K562 (cell line): ENCODE results near the gene MRGPRD. TPM values are rescaled to one million over a fixed set of nuclear protein-coding genes. Genes with fewer than 3 reads are reported as not detected.

ENCODE experiments used
- ATAC-seq: fragments of 200-7000 bp; cut with Tn5 transposase; 3 replicates; pipeline ENCODE4 v1.9.1; 2020; ENCODE audit warnings: moderate library complexity
- BruUV-seq: library from RNA; stranded (reverse); fragments of 400-500 nt; replicated peaks from 2 replicates; lab custom pipeline; 2021; lab: Mats Ljungman, UMichigan
- CTCF ChIA-PET: fragments of 300-600 bp; formaldehyde crosslinking; extraction: SDS; loops from one replicate; lab custom pipeline; 2021; ENCODE audit warnings: low intra/inter-chr PET ratio; lab: Yijun Ruan, JAX
- POLR2A ChIA-PET: fragments of 300-600, 350-650 bp; sonication (Branson Sonifier 250); formaldehyde crosslinking; extraction: SDS; loops from one replicate; lab custom pipeline; 2021; ENCODE audit warnings: antibody characterized with exemption, inconsistent platforms; lab: Yijun Ruan, JAX
- DNase-seq, 4 experiments: peaks; one replicate each; pipeline versions ENCODE4 v3.0.0 to v3.0.0-alpha.2; 2011 to 2018; ENCODE audit warnings: low spot score in 3 of 4, mixed read lengths in 3 of 4; ENCODE audit errors: extremely low read depth in 1 of 4
- FAIRE-seq: peaks from 2 replicates; lab custom pipeline; 2011; peaks lifted over from hg19 to GRCh38; lab: Jason Lieb, UNC
- H2AFZ ChIP-seq: 2 replicates; pipeline ENCODE4 v1.6.0; 2011; ENCODE audit warnings: low read depth, low read length, control low read depth, inconsistent platforms
- H3K27ac ChIP-seq: fragments of 200-600 bp; 3 replicates; pipeline ENCODE4 v1.8.0; 2011; ENCODE audit warnings: low read depth, mild to moderate bottlenecking, control low read depth, inconsistent platforms, low read length, moderate library complexity, mixed read lengths; ENCODE audit errors: extremely low read depth
- H3K27me3 ChIP-seq, 2 experiments: fragments of 300-600 bp in 1 of 2; 2 replicates in 1 of 2; 3 replicates in 1 of 2; pipeline versions ENCODE4 v1.6.0 to v1.8.0; 2011; ENCODE audit warnings: inconsistent platforms in 2 of 2, low read length in 2 of 2, mild to moderate bottlenecking in 1 of 2, mixed read lengths in 1 of 2, moderate library complexity in 1 of 2; ENCODE audit not compliant: control insufficient read depth in 2 of 2, insufficient read depth in 2 of 2
- H3K36me3 ChIP-seq: fragments of 300-600 bp; 3 replicates; pipeline ENCODE4 v1.8.0; 2011; ENCODE audit warnings: mild to moderate bottlenecking, low read length, inconsistent platforms; ENCODE audit not compliant: control insufficient read depth, insufficient read depth
- H3K4me1 ChIP-seq, 2 experiments: fragments of 200-600 bp in 1 of 2; replicated peaks in 1 of 2; 2 replicates in 1 of 2; 3 replicates in 1 of 2; pipeline versions ENCODE4 v1.5.1 to v1.8.0; 2011; ENCODE audit warnings: inconsistent platforms in 2 of 2, low read length in 2 of 2, mild to moderate bottlenecking in 1 of 2, mixed read lengths in 1 of 2, moderate library complexity in 1 of 2; ENCODE audit not compliant: control insufficient read depth in 2 of 2, insufficient read depth in 2 of 2
- H3K4me2 ChIP-seq: 2 replicates; pipeline ENCODE4 v1.6.1; 2011; ENCODE audit warnings: low read length, control low read depth, inconsistent platforms, mixed read lengths; ENCODE audit not compliant: insufficient read depth
- H3K4me3 ChIP-seq: fragments of 200-600 bp; sonication (generic), shearing (Covaris generic); 2 replicates; pipeline ENCODE4 v1.5.1; 2016; ENCODE audit warnings: control low read depth, inconsistent platforms
- H3K79me2 ChIP-seq: fragments of 200-600 bp; 3 replicates; pipeline ENCODE4 v1.8.0; 2011; ENCODE audit warnings: low read length, inconsistent platforms; ENCODE audit not compliant: control insufficient read depth, insufficient read depth
- H3K9ac ChIP-seq, 2 experiments: 2 replicates each; pipeline versions ENCODE4 v1.6.0 to v1.6.1; 2011; ENCODE audit warnings: low read depth in 2 of 2, low read length in 2 of 2, control low read depth in 1 of 2, inconsistent platforms in 1 of 2, mild to moderate bottlenecking in 1 of 2, mixed read lengths in 1 of 2; ENCODE audit not compliant: insufficient read depth in 1 of 2
- H3K9me1 ChIP-seq: one replicate; pipeline ENCODE4 v1.6.0; 2011; ENCODE audit warnings: inconsistent platforms, mild to moderate bottlenecking, low read length, moderate library complexity; ENCODE audit not compliant: control insufficient read depth, insufficient read depth
- H3K9me3 ChIP-seq: replicated peaks from 2 replicates; pipeline ENCODE4 v1.5.1; 2011; ENCODE audit warnings: low read depth, low read length, inconsistent platforms; ENCODE audit not compliant: control insufficient read depth, insufficient read depth
- H4K20me1 ChIP-seq: replicated peaks from 2 replicates; pipeline ENCODE4 v1.6.1; 2011; ENCODE audit warnings: low read length, inconsistent platforms, mixed read lengths; ENCODE audit not compliant: control insufficient read depth, insufficient read depth
- KLF1 ChIP-seq: fragments of 450-650 bp; IDR thresholded peaks from 2 replicates; pipeline ENCODE4 v1.6.1; 2016; ENCODE audit warnings: missing genetic modification characterization, missing compliant biosample characterization
- NFIC ChIP-seq: fragments of 450-650 bp; IDR thresholded peaks from 2 replicates; pipeline ENCODE4 v1.6.1; 2017; ENCODE audit warnings: mild to moderate bottlenecking, inconsistent platforms
- ZNF175 ChIP-seq: fragments of 200-800 bp; sonication (Bioruptor generic); IDR thresholded peaks from 2 replicates; pipeline ENCODE4 v1.6.1; 2016; ENCODE audit warnings: low read depth, mild to moderate bottlenecking, missing genetic modification characterization, missing compliant biosample characterization
- WGBS: fragments of 100-300 bp; shearing (Covaris generic); methylation state at CpG from one replicate; pipeline ENCODE4 v1.1.6; 2016; ENCODE audit warnings: low coverage, mixed read lengths; ENCODE audit not compliant: insufficient coverage; ENCODE audit errors: missing lambda C conversion rate; 5-methylcytosine and 5-hydroxymethylcytosine counted together
- in situ Hi-C: fragments of 300-500 bp; cut with MboI; formaldehyde crosslinking; loops from 4 replicates; pipeline ENCODE4 v1.15.0; 2018; ENCODE audit warnings: inconsistent platforms, mixed read lengths
- intact Hi-C: fragments of 100-400 bp; cut with micrococcal nuclease; formaldehyde crosslinking; loops from 2 replicates; pipeline ENCODE4 v1.14.2; 2022
- polyA plus RNA-seq, 8 experiments: library from polyadenylated mRNA; depleted of rRNA in 4 of 8; stranded (reverse) in 5 of 8; unstranded in 3 of 8; fragments of >200 nt; fragmentation: Nextera tagmentation in 2 of 8; fragmentation: Illumina TruSeq in 1 of 8; extraction: Ambion mirVana in 2 of 8; extraction: Trizol in 1 of 8; gene quantifications; 2 replicates each; pipeline versions ENCODE4 v1.2.1 to v1.2.3, GENCODE V29; 2011 to 2014; ENCODE audit warnings: inconsistent platforms in 1 of 8, missing spikeins in 1 of 8
- total RNA-seq, 7 experiments: library from RNA; depleted of rRNA in 6 of 7; stranded (reverse); fragments of >200 nt in 6 of 7; fragmentation: Illumina TruSeq in 2 of 7; extraction: Trizol in 2 of 7; gene quantifications; 2 replicates each; pipeline versions ENCODE4 v1.2.1 to v1.2.3, GENCODE V29; 2011 to 2021; ENCODE audit warnings: low replicate concordance in 1 of 7
- TF ChIP-seq, protein P1 (sequence below): fragments of 250-450 bp; sonication (Bioruptor Pico); IDR thresholded peaks from 2 replicates; pipeline ENCODE4 v1.6.1; 2021; ENCODE audit warnings: mild to moderate bottlenecking

The MRGPRD gene
- total and polyA plus RNA-seq, 9 of the 15 experiments (the other 6 are each of a cell fraction or from before 2014, with no cell fraction given): not detected

DNA sequence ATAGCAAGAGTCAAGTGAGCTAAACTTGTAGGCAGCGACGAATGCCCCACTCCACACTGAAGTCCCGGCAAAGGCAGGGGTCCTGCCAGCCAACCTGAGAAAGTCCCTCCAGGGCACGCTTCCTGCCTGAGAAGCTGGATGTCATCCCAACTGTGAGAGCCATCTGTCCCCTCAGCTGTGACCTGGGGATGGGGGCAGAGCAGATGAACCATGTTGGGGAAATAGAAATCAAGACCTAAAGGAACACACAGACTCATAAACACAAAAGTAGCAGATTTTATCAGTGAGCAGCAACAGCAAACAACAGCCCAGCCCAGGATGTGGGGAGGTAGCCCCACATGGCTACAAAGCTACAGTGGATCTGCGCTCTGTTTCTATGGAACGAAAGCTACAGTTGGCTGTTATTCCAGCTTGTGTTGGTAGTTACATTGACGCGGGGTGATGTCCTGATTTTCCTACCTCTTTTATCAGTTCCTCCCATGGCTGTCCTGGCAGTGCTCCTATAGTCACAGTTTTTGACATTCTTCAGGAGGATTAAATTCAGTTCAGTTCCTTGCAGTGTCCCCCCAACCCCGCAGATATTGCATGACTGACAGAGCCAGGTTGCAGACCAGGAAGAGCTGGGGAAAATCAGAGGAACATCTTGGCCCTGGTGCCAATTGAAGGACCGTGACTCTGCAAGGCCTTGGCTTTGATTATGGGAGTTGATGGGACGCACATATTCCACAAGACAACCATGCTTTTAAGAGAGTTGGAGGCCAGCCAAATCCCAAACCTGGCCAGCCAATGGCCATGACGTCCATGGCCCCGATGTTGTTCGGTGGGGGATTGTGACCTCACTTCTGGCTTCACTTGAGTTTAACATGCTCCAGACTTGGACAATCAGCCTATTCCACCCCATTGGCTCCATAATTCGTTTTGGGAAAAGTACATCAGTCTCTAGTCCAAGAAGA is 14.6 kb downstream of the MRGPRD start:
- ATAC-seq (no peak), DNase-seq (no peak), FAIRE-seq (no peak)
- H4K20me1 ChIP-seq: no peaks in the 10 kb centered on the region
- H3K79me2 ChIP-seq: no peaks in the 10 kb centered on the region
- H3K4me1 ChIP-seq: no peaks in the 10 kb centered on the region; a peak in 1 of 5 replicates
- in situ Hi-C loops: no loop called here
- H3K9me1 ChIP-seq: no peaks in the 10 kb centered on the region
- peaks cover 44 to 68% of the 10 kb centered on the region in 2 experiments for H3K27me3 ChIP-seq
- H3K9me3 ChIP-seq: no peaks in the 10 kb centered on the region
- intact Hi-C loops: no loop called here
- no peak overlapping the region for H3K9ac ChIP-seq
- no peak overlapping the region for H3K27ac ChIP-seq
- no peak overlapping the region for H3K4me3 ChIP-seq
- no TSS peak for BruUV-seq
- H3K4me2 ChIP-seq: no peak overlapping the region
- H3K36me3 ChIP-seq: no peaks in the 10 kb centered on the region
- no peak overlapping the region for H2AFZ ChIP-seq
- ChIA-PET POLR2A (interaction anchor here (0.5 to 1.2 kb wide), 4 partner anchors 8 to 15 kb away, joined by 3 to 4 read pairs (median 4); no protein-coding TSS in a partner anchor), CTCF (no interaction called here)
- WGBS: 3% methylated on average over 15 of the region's 15 CpGs
- TF ChIP-seq NFIC (peak; percentile 52), KLF1 (tag) (no peak), ZNF175 (CRISPR knock-in tag) (no peak)
- TF ChIP-seq, protein P1, sequence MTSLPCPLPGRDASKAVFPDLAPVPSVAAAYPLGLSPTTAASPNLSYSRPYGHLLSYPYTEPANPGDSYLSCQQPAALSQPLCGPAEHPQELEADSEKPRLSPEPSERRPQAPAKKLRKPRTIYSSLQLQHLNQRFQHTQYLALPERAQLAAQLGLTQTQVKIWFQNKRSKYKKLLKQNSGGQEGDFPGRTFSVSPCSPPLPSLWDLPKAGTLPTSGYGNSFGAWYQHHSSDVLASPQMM (CRISPR knock-in tag): no peak
